Keratinocyte (primary cell): ENCODE results near the gene TARBP1.

ENCODE experiments used
- CTCF ChIP-seq, 3 experiments: IDR thresholded peaks in 1 of 3; conservative IDR thresholded peaks in 1 of 3; optimal IDR thresholded peaks in 1 of 3; 2 replicates in 2 of 3; 3 replicates in 1 of 3; pipeline versions ENCODE3 to v1.5.1; 2011; ENCODE audit warnings: low read length in 3 of 3, mild to moderate bottlenecking in 3 of 3, moderate library complexity in 2 of 3, control low read depth in 1 of 3, inconsistent platforms in 1 of 3; ENCODE audit not compliant: insufficient read depth in 2 of 3; ENCODE audit errors: extremely low read depth in 1 of 3
- EZH2 ChIP-seq: IDR thresholded peaks from one replicate; pipeline ENCODE4 v1.6.1; 2012; ENCODE audit warnings: inconsistent platforms, mild to moderate bottlenecking, low read length, moderate library complexity

DNA sequence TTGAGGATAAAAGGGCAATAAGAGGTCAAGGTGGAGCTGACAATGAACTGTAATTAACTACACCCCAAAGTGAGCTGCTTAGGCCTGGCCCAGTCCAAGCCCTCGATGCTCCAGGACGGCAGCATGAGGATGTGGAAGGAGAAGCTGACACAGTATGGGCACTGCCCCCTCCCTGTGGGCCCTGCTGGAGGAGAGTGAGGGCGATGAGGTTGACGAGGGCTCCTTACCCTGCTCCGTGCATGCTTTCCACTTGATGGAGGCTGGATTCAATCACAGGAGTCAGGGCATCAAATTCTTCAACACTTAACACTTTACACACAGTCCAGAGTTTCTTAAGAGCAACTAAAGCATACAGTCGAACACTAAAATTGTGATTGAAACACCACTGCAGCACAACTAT, 73.3 kb downstream of the TARBP1 start:
- TF ChIP-seq CTCF (optimal IDR thresholded peaks at IDR 0.05 in 1 of 3, IDR thresholded peaks at IDR 0.05 in 1 of 3, conservative IDR thresholded peaks at IDR 0.05 in 1 of 3; ENCODE audit: extremely low read depth in 1 of 3, insufficient read depth in 2 of 3, low read length in 3 of 3) (no peak), EZH2 (no peak)
